Suprapubic skin (tissue), 4 donors: ENCODE measurements around the gene ADCYAP1R1. TPM values are rescaled to one million over a fixed set of nuclear protein-coding genes. Genes with fewer than 3 reads are reported as not detected.
A peak's percentile ranks its signal among the peaks of the same experiment; 100 is the strongest.

Experiments used
- DNase-seq, 2 donors: peaks; one replicate each; pipeline ENCODE4 v3.0.0-alpha.2; 2019; ENCODE audit warnings: low spot score in 2 of 2
- H3K27ac ChIP-seq: fragments of 200-600 bp; sonication (generic); one replicate; pipeline ENCODE4 v1.5.1; 2019
- H3K27me3 ChIP-seq: fragments of 200-600 bp; sonication (generic); one replicate; pipeline ENCODE4 v1.5.1; 2019
- H3K36me3 ChIP-seq: fragments of 200-600 bp; sonication (generic); one replicate; pipeline ENCODE4 v1.5.1; 2019
- H3K4me1 ChIP-seq: fragments of 200-600 bp; sonication (generic); one replicate; pipeline ENCODE4 v1.5.1; 2019
- H3K4me3 ChIP-seq: fragments of 200-600 bp; sonication (generic); one replicate; pipeline ENCODE4 v1.5.1; 2019; ENCODE audit warnings: mild to moderate bottlenecking
- H3K9me3 ChIP-seq: fragments of 200-600 bp; sonication (generic); one replicate; pipeline ENCODE4 v1.5.1; 2019
- CTCF ChIP-seq, 2 donors: fragments of 200-600 bp in 1 of 2; fragments of 450-650 bp in 1 of 2; sonication (generic) in 1 of 2; IDR thresholded peaks; one replicate each; pipeline ENCODE4 v1.5.1; 2016 to 2019; ENCODE audit warnings: antibody characterized with exemption in 2 of 2, mild to moderate bottlenecking in 1 of 2, moderate library complexity in 1 of 2
- EP300 ChIP-seq: sonication (generic); formaldehyde crosslinking; IDR thresholded peaks from one replicate; pipeline ENCODE4 v1.6.1; 2017; ENCODE audit warnings: antibody characterized with exemption
- POLR2A ChIP-seq, 2 donors: fragments of 450-650 bp; IDR thresholded peaks; one replicate each; pipeline ENCODE4 v1.6.1; 2017; ENCODE audit warnings: antibody characterized with exemption in 2 of 2, mild to moderate bottlenecking in 2 of 2, moderate library complexity in 2 of 2
- POLR2AphosphoS5 ChIP-seq, 3 donors: sonication (generic); formaldehyde crosslinking; IDR thresholded peaks; one replicate each; pipeline ENCODE4 v1.6.1; 2017; ENCODE audit warnings: antibody characterized with exemption in 3 of 3
- WGBS: methylation state at CpG from one replicate; pipeline ENCODE4 v1.1.5; 2018; 5-methylcytosine and 5-hydroxymethylcytosine counted together
- total RNA-seq, 4 donors: library from RNA; depleted of rRNA; stranded (reverse); fragments of >200 nt; gene quantifications; one replicate each; pipeline ENCODE4 v1.1.0, GENCODE V29; 2016

Gene ADCYAP1R1
- total RNA-seq, 4 donors from 2014 or later, result 0.64 to 6.7 (median 1.1) TPM

DNA sequence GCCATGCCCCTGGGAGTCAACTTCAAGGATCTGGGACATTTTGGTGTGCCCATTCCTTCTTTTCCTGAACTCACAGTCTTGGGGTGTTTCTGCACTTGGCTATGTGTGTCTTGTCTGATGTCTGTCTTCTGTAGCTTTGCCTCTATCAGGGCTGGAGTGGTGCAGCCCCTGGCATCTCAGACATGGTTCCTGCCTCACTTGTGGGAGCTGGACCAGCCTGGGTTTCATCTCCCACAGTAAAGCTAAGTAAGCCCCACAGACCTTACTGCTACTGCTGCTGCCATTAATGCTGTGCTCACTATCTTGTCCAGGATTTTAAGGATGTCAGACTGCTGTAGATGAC, 59.0 kb downstream of the ADCYAP1R1 start:
- no peak for DNase-seq

GRCh38 chr7:31113660-31114059, 61.6 kb downstream of the ADCYAP1R1 start:
- Histone ChIP-seq H3K36me3 (no peaks in the 10 kb centered on the region), H3K4me1 (no peaks in the 10 kb centered on the region), H3K27ac (no peak overlapping the region), H3K9me3 (no peaks in the 10 kb centered on the region), H3K27me3 (peaks cover 4% of the 10 kb centered on the region), H3K4me3 (no peak overlapping the region)
- no peak for DNase-seq
- TF ChIP-seq POLR2A (IDR thresholded peaks at IDR 0.05) (no peak), POLR2AphosphoS5 (IDR thresholded peaks at IDR 0.05) (no peak), EP300 (no peak), CTCF (IDR thresholded peaks at IDR 0.05) (no peak)
- WGBS, result 36% methylated on average over 1 of the region's 1 CpG

More for the DNA sequence above, 59.0 kb downstream of the ADCYAP1R1 start:
- H3K9me3 ChIP-seq, result no peaks in the 10 kb centered on the region
- H3K4me3 ChIP-seq, result no peak overlapping the region
- H3K27ac ChIP-seq, result no peak overlapping the region
- H3K27me3 ChIP-seq, result peaks cover 4% of the 10 kb centered on the region
- no peaks in the 10 kb centered on the region for H3K4me1 ChIP-seq
- no peaks in the 10 kb centered on the region for H3K36me3 ChIP-seq
- TF ChIP-seq EP300 (no peak), CTCF (IDR thresholded peaks at IDR 0.05) (no peak), POLR2A (IDR thresholded peaks at IDR 0.05) (no peak), POLR2AphosphoS5 (IDR thresholded peaks at IDR 0.05) (no peak)

DNA sequence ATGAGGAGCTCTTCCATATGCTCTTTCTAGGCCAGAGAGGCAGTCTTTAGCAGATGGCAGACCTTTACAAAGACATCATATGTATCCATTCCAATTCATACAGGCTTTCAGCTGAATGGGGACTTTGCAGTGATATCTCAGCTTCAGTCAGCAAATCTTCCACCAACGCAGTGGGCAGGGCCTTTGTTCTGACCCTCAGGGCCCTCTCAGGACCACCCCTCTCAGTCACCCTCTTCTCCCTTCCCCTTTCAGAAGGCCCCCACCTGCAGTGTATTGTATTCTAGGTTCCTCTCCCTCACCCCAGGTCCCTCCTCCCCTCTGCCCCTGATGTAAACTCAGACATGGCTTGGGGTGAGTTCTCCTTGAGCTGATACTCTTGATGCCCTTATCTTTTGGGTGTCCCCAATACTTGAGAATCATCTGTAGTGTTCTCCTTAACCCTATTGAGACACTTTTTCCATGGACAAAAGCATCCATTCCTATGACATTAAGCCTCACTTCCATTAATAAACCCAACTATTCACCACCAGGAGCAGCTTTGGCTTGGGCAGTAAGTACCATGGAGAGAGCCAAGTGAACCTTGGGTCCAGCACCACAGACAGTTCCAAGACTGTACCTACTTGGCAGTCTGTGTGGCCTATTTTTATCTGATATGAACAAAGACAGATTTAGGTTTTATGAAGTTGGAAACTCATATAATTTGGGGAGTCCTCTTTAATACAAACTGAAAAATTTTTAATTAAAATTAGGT, 62.7 kb downstream of the ADCYAP1R1 start:
- 90% methylated on average over 1 of the region's 1 CpG for WGBS
- TF ChIP-seq CTCF (IDR thresholded peaks at IDR 0.05), result no peak
- TF ChIP-seq EP300, result no peak
- no peak for TF ChIP-seq POLR2AphosphoS5 (IDR thresholded peaks at IDR 0.05)
- no peak for TF ChIP-seq POLR2A (IDR thresholded peaks at IDR 0.05)

DNA sequence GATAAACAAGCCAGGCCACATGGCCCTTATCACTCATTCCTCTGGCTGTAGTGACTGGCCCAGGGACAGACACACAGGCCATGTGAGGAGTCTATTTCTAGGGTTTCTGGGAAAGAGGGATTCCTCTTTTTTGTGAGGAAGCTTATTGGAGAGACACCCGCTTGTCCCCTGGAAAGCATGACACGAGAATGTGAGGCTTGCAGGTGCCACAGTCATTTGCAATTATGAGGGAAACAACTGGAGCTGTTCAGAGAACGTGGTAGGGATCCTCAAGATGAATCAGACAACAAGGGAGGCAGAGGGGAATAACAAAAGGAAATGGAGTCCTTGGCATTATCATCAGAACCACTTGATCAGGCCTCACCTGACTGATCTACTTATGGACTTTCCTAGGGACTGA, 64.5 kb downstream of the ADCYAP1R1 start:
- DNase-seq, result no peak
- no peak overlapping the region for H3K27ac ChIP-seq
- peaks cover 4% of the 10 kb centered on the region for H3K27me3 ChIP-seq
- no peak for TF ChIP-seq EP300
- no peak for TF ChIP-seq CTCF (IDR thresholded peaks at IDR 0.05)
- no peak for TF ChIP-seq POLR2AphosphoS5 (IDR thresholded peaks at IDR 0.05)
- TF ChIP-seq POLR2A (IDR thresholded peaks at IDR 0.05), result no peak
- H3K36me3 ChIP-seq, result no peaks in the 10 kb centered on the region
- no peaks in the 10 kb centered on the region for H3K9me3 ChIP-seq
- no peak overlapping the region for H3K4me3 ChIP-seq
- 80% methylated on average over 3 of the region's 3 CpGs for WGBS
- no peaks in the 10 kb centered on the region for H3K4me1 ChIP-seq

More for the DNA sequence above, 62.7 kb downstream of the ADCYAP1R1 start:
- Histone ChIP-seq H3K27ac (no peak overlapping the region), H3K9me3 (no peaks in the 10 kb centered on the region), H3K36me3 (no peaks in the 10 kb centered on the region), H3K4me1 (no peaks in the 10 kb centered on the region), H3K4me3 (no peak overlapping the region), H3K27me3 (peaks cover 4% of the 10 kb centered on the region)
- DNase-seq, result no peak

- Histone ChIP-seq H3K4me3 (no peak overlapping the region), H3K36me3 (no peaks in the 10 kb centered on the region), H3K9me3 (no peaks in the 10 kb centered on the region), H3K4me1 (peaks cover 3% of the 10 kb centered on the region), H3K27ac (no peak overlapping the region), H3K27me3 (no peaks in the 10 kb centered on the region)
- 95% methylated on average over 4 of the region's 4 CpGs for WGBS
- TF ChIP-seq POLR2A (IDR thresholded peaks at IDR 0.05) (no peak), POLR2AphosphoS5 (IDR thresholded peaks at IDR 0.05) (no peak), EP300 (no peak), CTCF (IDR thresholded peaks at IDR 0.05) (no peak)
- peak in 1 of 2 donors; percentile 11 for DNase-seq
Observed at GRCh38 chr7:31119249-31119648, 67.1 kb downstream of the ADCYAP1R1 start.
